ENCODE results near the gene CDKL1.

DNA sequence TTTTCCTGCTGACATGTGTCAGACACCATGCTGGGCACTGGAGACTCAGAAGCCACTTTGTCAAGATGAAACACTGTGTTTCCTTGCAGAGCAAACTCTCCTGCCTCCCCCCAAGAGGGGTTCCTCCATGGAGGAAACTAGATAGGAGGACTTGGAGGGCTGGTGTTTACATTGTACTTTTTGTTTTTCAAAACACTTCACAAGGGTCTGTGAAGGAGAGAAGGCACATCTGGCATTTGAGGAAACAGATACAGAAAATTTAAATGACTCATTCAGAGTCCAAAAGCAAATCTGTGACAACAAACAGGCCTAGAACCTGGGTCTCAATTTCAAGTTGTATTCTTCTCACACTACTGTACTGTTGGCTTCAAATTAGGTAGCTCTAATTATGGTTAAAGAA lies 6.7 kb upstream of the CDKL1 start:
- TF ChIP-seq TCF4 (CRISPR knock-in tag; IDR thresholded peaks at IDR 0.05; ENCODE audit: borderline replicate concordance) (no peak), ZC3H10 (CRISPR knock-in tag; IDR thresholded peaks at IDR 0.05) (no peak), ARNTL (CRISPR knock-in tag; IDR thresholded peaks at IDR 0.05; ENCODE audit: borderline replicate concordance, low read depth) (no peak), ZNF565 (CRISPR knock-in tag; conservative IDR thresholded peaks at IDR 0.05; ENCODE audit: low read depth) (no peak), PPARA (CRISPR knock-in tag; IDR thresholded peaks at IDR 0.05; ENCODE audit: borderline replicate concordance) (no peak), ZFP30 (CRISPR knock-in tag; IDR thresholded peaks at IDR 0.05) (no peak), TOX (CRISPR knock-in tag; IDR thresholded peaks at IDR 0.05; ENCODE audit: borderline replicate concordance) (no peak), ZFP3 (CRISPR knock-in tag; IDR thresholded peaks at IDR 0.05) (no peak), ISL1 (CRISPR knock-in tag; IDR thresholded peaks at IDR 0.05) (no peak), ZNF70 (CRISPR knock-in tag; IDR thresholded peaks at IDR 0.05) (no peak)
- TF ChIP-seq, protein P1, sequence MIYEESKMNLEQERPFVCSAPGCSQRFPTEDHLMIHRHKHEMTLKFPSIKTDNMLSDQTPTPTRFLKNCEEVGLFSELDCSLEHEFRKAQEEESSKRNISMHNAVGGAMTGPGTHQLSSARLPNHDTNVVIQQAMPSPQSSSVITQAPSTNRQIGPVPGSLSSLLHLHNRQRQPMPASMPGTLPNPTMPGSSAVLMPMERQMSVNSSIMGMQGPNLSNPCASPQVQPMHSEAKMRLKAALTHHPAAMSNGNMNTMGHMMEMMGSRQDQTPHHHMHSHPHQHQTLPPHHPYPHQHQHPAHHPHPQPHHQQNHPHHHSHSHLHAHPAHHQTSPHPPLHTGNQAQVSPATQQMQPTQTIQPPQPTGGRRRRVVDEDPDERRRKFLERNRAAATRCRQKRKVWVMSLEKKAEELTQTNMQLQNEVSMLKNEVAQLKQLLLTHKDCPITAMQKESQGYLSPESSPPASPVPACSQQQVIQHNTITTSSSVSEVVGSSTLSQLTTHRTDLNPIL (CRISPR knock-in tag; IDR thresholded peaks at IDR 0.05; ENCODE audit: low read depth) = no peak
- TF ChIP-seq, protein P2, sequence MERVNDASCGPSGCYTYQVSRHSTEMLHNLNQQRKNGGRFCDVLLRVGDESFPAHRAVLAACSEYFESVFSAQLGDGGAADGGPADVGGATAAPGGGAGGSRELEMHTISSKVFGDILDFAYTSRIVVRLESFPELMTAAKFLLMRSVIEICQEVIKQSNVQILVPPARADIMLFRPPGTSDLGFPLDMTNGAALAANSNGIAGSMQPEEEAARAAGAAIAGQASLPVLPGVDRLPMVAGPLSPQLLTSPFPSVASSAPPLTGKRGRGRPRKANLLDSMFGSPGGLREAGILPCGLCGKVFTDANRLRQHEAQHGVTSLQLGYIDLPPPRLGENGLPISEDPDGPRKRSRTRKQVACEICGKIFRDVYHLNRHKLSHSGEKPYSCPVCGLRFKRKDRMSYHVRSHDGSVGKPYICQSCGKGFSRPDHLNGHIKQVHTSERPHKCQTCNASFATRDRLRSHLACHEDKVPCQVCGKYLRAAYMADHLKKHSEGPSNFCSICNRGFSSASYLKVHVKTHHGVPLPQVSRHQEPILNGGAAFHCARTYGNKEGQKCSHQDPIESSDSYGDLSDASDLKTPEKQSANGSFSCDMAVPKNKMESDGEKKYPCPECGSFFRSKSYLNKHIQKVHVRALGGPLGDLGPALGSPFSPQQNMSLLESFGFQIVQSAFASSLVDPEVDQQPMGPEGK (CRISPR knock-in tag; IDR thresholded peaks at IDR 0.05; ENCODE audit: borderline replicate concordance) = no peak
- TF ChIP-seq, protein P3, sequence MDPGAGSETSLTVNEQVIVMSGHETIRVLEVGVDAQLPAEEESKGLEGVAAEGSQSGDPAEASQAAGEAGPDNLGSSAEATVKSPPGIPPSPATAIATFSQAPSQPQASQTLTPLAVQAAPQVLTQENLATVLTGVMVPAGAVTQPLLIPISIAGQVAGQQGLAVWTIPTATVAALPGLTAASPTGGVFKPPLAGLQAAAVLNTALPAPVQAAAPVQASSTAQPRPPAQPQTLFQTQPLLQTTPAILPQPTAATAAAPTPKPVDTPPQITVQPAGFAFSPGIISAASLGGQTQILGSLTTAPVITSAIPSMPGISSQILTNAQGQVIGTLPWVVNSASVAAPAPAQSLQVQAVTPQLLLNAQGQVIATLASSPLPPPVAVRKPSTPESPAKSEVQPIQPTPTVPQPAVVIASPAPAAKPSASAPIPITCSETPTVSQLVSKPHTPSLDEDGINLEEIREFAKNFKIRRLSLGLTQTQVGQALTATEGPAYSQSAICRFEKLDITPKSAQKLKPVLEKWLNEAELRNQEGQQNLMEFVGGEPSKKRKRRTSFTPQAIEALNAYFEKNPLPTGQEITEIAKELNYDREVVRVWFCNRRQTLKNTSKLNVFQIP (CRISPR knock-in tag; IDR thresholded peaks at IDR 0.05; ENCODE audit: borderline replicate concordance, low read depth) = no peak

Data from SK-N-SH treated with all-trans-retinoic acid at 6 μM for 48 hours (cell line).